GM12873 (cell line): ENCODE data around the gene FNDC3B.

Experiments used
- TF ChIP-seq, protein P1 (sequence below): IDR thresholded peaks from 2 replicates; pipeline ENCODE4 v1.5.1; 2012; ENCODE audit warnings: low read depth, mild to moderate bottlenecking, moderate library complexity, low read length, control low read depth; ENCODE audit not compliant: insufficient read depth; ENCODE audit errors: missing control alignments

Gene FNDC3B

GRCh38 chr3:172324611-172325203 is 285.3 kb downstream of the FNDC3B start:
- TF ChIP-seq, protein P1, sequence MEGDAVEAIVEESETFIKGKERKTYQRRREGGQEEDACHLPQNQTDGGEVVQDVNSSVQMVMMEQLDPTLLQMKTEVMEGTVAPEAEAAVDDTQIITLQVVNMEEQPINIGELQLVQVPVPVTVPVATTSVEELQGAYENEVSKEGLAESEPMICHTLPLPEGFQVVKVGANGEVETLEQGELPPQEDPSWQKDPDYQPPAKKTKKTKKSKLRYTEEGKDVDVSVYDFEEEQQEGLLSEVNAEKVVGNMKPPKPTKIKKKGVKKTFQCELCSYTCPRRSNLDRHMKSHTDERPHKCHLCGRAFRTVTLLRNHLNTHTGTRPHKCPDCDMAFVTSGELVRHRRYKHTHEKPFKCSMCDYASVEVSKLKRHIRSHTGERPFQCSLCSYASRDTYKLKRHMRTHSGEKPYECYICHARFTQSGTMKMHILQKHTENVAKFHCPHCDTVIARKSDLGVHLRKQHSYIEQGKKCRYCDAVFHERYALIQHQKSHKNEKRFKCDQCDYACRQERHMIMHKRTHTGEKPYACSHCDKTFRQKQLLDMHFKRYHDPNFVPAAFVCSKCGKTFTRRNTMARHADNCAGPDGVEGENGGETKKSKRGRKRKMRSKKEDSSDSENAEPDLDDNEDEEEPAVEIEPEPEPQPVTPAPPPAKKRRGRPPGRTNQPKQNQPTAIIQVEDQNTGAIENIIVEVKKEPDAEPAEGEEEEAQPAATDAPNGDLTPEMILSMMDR: no peak

DNA sequence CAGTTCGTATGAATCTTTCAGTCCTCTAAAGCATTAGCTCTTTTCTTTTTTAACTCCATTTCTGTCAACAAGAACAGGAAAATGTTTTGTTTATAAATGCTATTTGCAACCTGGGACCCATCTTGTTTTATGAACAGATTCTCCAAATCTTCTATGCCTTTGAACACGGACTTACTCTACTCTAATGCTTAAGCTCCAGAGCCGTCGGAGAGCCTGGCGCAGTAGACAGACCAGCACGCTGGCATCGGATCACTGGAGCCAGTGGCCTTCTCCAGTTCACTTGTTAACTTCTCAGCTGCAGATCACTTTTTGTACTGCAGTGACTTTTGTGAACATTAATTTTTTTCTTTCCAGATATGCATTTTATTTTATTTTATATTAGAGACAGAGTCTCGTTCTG is 286.1 kb downstream of the FNDC3B start:
- TF ChIP-seq, protein P1: no peak

GRCh38 chr3:172326993-172327392 is 287.6 kb downstream of the FNDC3B start:
- TF ChIP-seq, protein P1: no peak

DNA sequence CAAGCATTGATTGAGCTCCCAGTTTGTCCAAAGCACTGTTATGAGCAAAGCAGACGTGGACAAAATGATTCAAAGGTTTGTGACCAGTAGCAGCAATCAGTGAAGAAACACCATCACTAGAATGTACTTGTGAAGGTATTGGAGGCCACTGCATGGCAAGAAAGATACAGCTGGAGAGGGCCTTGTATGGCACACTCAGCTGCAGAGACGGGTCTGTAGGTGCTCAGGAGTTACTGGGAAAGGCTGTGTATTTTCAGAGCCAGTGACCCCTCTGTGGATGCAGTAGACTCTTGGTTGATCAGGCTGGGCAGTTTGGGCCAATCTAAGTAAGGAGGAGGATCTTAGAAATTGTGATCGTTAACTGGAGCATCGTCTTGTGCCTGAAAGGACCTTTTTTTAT is 288.9 kb downstream of the FNDC3B start:
- TF ChIP-seq, protein P1: no peak

GRCh38 chr3:172329070-172329469 is 289.7 kb downstream of the FNDC3B start:
- TF ChIP-seq, protein P1: no peak

DNA sequence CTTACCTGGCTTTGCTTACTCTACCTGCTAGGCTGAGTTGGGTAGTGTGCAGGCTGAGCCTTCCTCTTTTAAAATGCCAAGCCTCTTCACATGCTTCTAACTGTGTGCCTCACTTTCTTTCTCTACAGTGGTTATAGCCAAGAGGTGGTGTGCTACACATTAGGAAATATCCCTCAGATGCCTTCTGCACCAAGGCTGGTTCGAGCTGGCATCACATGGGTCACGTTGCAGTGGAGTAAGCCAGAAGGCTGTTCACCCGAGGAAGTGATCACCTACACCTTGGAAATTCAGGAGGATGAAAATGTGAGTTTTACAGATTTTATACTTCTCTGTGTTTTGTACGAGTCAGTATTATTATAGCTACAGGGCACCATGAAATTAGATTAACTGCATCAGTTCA is 291.0 kb downstream of the FNDC3B start:
- TF ChIP-seq, protein P1: no peak

GRCh38 chr3:172332256-172333041 is 293.1 kb downstream of the FNDC3B start:
- TF ChIP-seq, protein P1: peak; percentile 95
